Activated naive CD8-positive, alpha-beta T cell treated with anti-CD3 and anti-CD28 coated beads, Interleukin-2, amount 50 U/mL, for 24 hours (primary cell): ENCODE measurements around the gene FOXL3.

Experiments used
- ATAC-seq: fragments of 150-1000 bp; cut with Tn5 transposase; one replicate; pipeline ENCODE4 v1.10.0; 2021
- DNase-seq: peaks from one replicate; pipeline ENCODE4 v3.0.0; 2021
- H3K27ac Mint-ChIP-seq: one replicate; pipeline ENCODE4 v1.8.0; 2021; ENCODE audit warnings: mild to moderate bottlenecking, mixed read lengths
- H3K27me3 Mint-ChIP-seq: one replicate; pipeline ENCODE4 v1.8.0; 2021; ENCODE audit warnings: mixed read lengths
- H3K36me3 Mint-ChIP-seq: one replicate; pipeline ENCODE4 v1.8.0; 2021; ENCODE audit warnings: low read depth, mixed read lengths
- H3K4me1 Mint-ChIP-seq: one replicate; pipeline ENCODE4 v1.8.0; 2021; ENCODE audit warnings: mixed read lengths
- H3K4me3 Mint-ChIP-seq: one replicate; pipeline ENCODE4 v1.8.0; 2021; ENCODE audit warnings: mild to moderate bottlenecking, moderate library complexity, mixed read lengths
- H3K9me3 Mint-ChIP-seq: one replicate; pipeline ENCODE4 v1.8.0; 2021; ENCODE audit warnings: mixed read lengths

The FOXL3 gene

DNA sequence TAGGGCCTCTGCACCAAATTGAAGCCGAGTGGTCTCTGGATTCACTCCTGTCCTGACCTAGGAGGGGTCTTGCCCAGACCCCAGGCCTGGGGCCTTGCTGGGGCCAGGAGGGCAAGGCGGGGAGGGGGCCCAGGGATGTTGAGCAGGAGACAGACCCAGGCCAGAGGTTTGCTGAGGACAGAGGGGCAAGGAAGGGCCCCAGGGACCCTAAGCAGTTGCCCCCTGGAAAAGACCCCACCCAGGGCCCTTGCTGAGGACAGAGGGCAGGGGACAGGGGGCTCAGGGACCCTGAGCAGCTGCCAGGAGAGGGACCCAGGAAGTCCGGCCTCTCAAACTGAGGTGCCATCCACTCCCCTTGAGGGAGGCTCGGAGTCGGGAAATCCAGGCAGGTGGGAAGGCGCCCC lies 32.7 kb downstream of the FOXL3 start:
- no peaks in the 10 kb centered on the region for H3K36me3 Mint-ChIP-seq
- H3K27ac Mint-ChIP-seq = no peak overlapping the region
- H3K27me3 Mint-ChIP-seq = peaks cover 17% of the 10 kb centered on the region
- no peaks in the 10 kb centered on the region for H3K4me1 Mint-ChIP-seq
- no peak overlapping the region for H3K4me3 Mint-ChIP-seq
- no peaks in the 10 kb centered on the region for H3K9me3 Mint-ChIP-seq
- DNase-seq = no peak
- no peak for ATAC-seq

DNA sequence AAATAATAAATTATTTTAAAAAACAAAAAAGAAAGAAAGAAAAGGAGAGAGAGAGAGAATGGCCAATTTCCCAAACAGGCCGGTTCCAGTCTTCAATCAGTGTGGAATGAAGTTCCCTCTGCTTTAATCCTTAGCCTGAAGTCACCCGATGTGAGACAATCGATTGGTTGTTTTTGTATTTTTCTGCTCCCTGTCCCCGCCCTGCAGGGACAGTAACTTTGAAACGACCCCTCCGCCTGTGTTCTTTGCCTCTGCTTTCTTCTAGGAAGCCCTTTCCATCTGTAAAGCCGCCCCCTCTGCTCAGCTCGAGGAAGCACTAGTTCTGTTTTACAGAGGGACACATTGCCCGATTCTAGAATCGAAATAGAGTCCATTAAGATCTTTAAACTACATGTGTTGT lies 33.4 kb downstream of the FOXL3 start:
- Mint-ChIP-seq H3K4me3 (no peak overlapping the region), H3K36me3 (no peaks in the 10 kb centered on the region), H3K4me1 (no peaks in the 10 kb centered on the region), H3K27ac (no peak overlapping the region), H3K27me3 (peaks cover 15% of the 10 kb centered on the region), H3K9me3 (no peaks in the 10 kb centered on the region)
- no peak for ATAC-seq
- no peak for DNase-seq

DNA sequence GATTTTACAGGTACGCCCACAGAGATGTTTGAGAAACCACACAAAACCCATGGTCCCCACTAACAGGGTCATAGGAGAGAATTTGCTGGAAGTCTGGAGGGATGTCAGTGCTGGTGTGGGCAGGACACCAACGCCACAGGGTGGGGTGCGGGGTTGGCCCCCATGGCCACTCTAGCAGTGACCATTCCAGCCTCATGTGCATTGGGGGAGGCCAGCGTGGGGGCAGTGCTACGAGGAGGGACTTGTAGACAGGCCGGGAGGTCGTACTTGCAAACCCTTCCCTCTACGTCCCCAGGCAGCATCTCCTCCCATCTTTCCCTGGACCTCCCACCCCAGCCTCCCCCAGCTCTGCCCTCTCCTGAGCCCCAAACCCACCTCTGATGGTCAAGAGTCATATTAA lies 34.0 kb downstream of the FOXL3 start:
- Mint-ChIP-seq H3K36me3 (no peaks in the 10 kb centered on the region), H3K27me3 (peaks cover 12% of the 10 kb centered on the region), H3K27ac (no peak overlapping the region)

DNA sequence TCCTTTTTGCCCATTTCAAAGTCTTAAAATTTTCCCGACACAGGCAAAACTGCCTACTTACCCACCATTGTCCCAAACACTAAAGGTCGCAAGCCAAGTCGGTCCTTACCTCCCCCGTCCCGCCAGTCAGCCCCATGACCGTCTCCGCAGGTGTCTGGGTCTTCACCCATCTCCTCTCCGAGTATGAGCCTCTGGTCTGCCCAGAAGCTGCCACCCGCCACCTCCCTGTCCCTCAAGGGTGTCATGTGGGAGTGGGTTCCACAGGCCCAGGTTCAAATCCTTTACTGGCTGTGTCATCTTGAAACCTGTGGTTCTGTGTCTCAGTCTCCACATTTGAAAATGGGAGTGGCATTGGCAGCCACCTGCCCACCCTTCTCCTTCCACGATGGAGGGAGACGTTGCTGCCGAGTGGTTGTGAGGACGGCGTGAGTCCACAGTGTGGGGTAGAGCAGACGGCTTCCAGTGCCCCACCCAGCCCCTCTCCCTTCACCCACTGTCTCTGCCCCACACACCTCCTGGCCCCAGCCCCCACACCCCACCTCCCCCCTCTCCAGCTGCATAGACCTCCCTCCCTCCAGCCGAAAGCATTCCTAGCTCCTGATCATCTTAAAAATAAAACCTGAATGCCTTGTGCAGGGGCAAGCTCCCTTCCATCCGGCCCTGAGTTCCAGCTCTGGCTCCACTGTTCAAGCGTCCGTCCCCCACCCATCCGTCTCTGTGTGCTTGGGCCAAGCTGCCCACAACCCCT lies 35.3 kb downstream of the FOXL3 start:
- no peaks in the 10 kb centered on the region for H3K36me3 Mint-ChIP-seq
- no peaks in the 10 kb centered on the region for H3K9me3 Mint-ChIP-seq
- no peak for DNase-seq
- no peaks in the 10 kb centered on the region for H3K4me1 Mint-ChIP-seq
- H3K4me3 Mint-ChIP-seq = no peak overlapping the region
- no peak for ATAC-seq
- H3K27me3 Mint-ChIP-seq = peaks cover 3% of the 10 kb centered on the region
- H3K27ac Mint-ChIP-seq = no peak overlapping the region

More for the DNA sequence above, 34.0 kb downstream of the FOXL3 start:
- ATAC-seq (no peak), DNase-seq (no peak)
- no peaks in the 10 kb centered on the region for H3K9me3 Mint-ChIP-seq
- no peak overlapping the region for H3K4me3 Mint-ChIP-seq
- no peaks in the 10 kb centered on the region for H3K4me1 Mint-ChIP-seq

DNA sequence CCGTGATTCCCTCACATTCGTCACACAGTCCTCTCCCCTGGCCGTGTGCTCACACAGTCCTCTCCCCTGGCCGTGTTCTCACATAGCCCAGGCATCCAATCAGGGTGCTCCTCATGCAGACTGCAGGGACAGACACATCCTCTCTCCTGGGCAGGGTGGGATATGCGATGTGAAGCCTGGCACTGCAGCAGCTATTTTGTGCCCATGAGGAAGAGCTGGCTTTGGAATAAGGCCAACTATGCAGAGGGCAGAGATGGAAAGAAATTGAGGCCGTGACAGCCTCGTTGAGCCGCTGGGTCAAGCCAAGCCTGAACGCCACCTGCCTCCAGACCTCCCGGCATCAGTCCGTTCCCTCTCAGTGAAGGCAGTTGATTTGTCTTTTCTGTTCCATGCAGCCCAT lies 35.8 kb downstream of the FOXL3 start:
- Mint-ChIP-seq H3K4me3 (no peak overlapping the region), H3K4me1 (no peaks in the 10 kb centered on the region), H3K27ac (no peak overlapping the region), H3K27me3 (no peaks in the 10 kb centered on the region), H3K9me3 (no peaks in the 10 kb centered on the region), H3K36me3 (no peaks in the 10 kb centered on the region)
- DNase-seq (no peak), ATAC-seq (no peak)

DNA sequence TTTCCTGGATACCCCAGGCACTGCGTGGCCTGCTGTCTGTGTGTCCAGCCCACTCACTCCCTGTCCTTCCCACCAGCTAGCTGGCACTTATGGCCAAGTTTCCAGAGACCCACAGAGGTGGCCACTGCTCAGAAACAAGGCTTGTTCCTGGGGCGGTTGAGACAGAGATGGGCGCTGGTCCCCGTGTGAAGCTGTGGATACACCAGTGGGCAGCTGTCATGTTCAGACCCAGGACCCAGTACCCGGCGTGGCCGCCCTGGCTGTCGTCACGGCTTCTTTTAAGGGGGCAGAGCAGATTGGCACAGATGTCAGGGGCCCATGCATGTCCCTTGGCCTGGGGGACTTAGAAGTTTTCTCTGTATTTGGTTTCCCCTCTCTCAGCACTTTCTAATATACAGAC lies 36.3 kb downstream of the FOXL3 start:
- Mint-ChIP-seq H3K4me1 (no peaks in the 10 kb centered on the region), H3K27me3 (no peaks in the 10 kb centered on the region), H3K4me3 (no peak overlapping the region), H3K9me3 (no peaks in the 10 kb centered on the region), H3K27ac (no peak overlapping the region), H3K36me3 (no peaks in the 10 kb centered on the region)
- ATAC-seq = no peak
- DNase-seq = no peak

DNA sequence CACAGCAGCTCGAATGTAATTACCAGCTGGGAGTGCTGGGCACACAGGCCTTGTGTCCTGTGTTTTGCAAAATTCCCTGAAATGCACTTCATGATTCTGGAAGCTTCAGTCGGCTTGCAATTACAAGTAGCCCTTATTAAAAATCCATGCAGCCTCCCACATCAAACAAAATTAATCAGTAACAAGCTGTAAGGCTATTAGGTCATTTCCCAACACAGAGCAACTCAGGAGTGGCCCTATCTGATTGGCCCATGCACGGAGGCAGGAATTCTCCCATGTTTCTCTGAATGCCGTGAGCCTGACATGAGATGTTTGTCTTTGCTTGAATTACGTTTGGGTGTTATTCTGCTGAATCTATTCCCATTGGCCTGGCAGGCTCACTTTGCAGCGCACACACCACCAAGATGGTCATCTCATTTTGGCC lies 36.9 kb downstream of the FOXL3 start:
- peaks cover 1% of the 10 kb centered on the region for H3K27me3 Mint-ChIP-seq
- H3K9me3 Mint-ChIP-seq = no peaks in the 10 kb centered on the region
- DNase-seq (no peak), ATAC-seq (no peak)
- H3K36me3 Mint-ChIP-seq = no peaks in the 10 kb centered on the region
- H3K4me1 Mint-ChIP-seq = no peaks in the 10 kb centered on the region
- no peak overlapping the region for H3K27ac Mint-ChIP-seq
- no peak overlapping the region for H3K4me3 Mint-ChIP-seq

DNA sequence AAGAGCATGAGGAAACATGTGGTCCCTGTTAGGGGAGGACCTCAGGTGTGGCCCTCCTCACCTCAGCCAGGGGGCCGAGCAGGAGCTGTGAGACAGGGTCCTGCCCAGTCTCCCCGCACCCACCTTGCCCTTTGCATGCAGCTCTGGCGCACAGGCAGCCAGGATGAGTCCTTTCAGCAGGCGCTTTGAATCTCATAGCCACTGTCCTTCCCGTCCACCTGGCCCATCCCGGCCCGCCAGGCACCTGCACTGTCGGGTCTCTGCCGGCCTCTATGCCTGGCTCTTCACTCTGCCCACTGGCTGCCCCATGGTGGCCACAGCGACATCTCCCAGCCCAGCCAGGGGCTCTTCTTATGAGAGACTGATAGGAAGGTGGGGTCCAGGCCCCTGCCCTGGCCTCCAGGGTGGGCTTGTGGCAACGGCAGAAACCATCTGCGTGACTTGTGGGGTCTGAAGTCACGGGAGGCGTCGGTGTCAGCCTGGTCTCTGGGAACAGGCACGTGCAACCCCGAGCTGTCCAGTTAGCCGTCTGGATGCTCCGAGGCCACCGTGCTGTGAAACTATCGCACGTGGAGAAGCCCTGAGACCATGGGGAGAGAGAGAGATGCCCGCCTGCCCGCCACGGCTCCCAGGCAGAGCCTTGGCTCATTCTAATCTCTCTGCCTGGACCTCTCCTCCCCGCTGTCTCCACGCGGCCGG lies 37.4 kb downstream of the FOXL3 start:
- Mint-ChIP-seq H3K27me3 (peaks cover 1% of the 10 kb centered on the region), H3K36me3 (no peaks in the 10 kb centered on the region), H3K4me1 (no peaks in the 10 kb centered on the region), H3K4me3 (no peak overlapping the region), H3K27ac (no peak overlapping the region), H3K9me3 (no peaks in the 10 kb centered on the region)
- ATAC-seq = no peak
- DNase-seq = no peak

DNA sequence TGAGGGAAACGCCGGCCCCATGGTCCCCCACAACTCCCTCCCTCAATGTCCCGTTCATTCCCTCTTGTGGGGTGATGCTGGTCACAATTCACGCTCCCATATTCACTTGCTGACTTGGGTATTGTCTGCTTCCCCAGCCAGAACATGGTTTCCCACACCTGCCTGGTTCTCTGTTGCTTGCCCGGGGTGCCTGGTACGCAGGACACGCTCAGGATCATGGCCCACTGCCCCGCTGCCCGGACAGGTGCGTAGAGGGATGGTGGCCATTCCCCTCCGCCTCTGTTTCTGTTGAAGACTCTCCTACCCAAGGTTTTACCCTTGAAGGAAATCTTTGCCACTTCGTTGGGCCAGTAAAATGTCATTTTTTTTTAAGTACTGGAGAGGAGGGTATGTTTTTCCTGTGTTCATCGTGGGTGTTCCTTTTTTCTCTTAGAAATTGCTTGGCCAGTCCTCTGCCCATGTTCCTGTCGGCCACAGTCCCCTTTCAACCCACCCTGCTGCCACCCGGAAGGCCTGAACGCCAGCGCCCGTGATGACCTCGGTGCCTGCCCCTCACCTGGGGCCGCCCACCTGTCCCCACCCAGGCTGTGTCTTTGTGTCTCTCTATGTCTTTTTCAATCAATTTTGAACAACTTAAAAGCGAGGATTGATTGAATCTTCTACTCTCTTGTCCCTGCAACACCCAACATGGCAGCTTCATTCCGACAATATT lies 38.2 kb downstream of the FOXL3 start:
- DNase-seq = no peak
- Mint-ChIP-seq H3K36me3 (no peaks in the 10 kb centered on the region), H3K9me3 (no peaks in the 10 kb centered on the region), H3K27ac (no peak overlapping the region), H3K4me1 (no peaks in the 10 kb centered on the region), H3K27me3 (peaks cover 1% of the 10 kb centered on the region), H3K4me3 (no peak overlapping the region)
- no peak for ATAC-seq

DNA sequence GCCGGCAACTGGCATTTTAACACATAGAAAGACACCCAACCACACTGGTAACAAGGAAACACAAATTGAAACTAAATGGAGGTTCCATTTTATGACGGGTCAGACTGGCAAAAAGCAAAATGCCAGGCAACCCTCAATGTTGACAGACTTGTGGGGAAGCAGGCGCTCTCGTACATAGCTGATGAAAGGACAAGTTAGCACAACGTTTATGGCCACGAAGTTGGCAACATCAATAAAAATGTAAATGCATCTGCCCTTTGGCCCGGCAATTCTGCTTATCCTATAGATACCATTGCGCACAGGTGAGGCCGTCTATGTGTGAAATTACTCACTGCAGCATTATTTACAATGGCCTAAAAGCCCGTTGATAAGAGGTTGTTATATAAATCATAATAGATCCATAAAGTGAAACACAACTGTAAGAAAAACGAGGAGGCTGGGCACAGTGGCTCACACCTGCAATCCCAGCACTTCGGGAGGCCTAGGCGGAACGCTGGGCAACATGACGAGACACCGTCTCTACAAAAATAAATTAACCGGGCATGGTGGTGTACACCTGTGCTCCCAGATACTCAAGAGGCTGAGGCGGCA lies 39.8 kb downstream of the FOXL3 start:
- H3K4me1 Mint-ChIP-seq = peaks cover 1% of the 10 kb centered on the region
- H3K9me3 Mint-ChIP-seq = peaks cover 5% of the 10 kb centered on the region
- H3K27me3 Mint-ChIP-seq = peaks cover 1% of the 10 kb centered on the region
- no peak for ATAC-seq
- no peak overlapping the region for H3K4me3 Mint-ChIP-seq
- no peak overlapping the region for H3K27ac Mint-ChIP-seq
- H3K36me3 Mint-ChIP-seq = no peaks in the 10 kb centered on the region
- no peak for DNase-seq

DNA sequence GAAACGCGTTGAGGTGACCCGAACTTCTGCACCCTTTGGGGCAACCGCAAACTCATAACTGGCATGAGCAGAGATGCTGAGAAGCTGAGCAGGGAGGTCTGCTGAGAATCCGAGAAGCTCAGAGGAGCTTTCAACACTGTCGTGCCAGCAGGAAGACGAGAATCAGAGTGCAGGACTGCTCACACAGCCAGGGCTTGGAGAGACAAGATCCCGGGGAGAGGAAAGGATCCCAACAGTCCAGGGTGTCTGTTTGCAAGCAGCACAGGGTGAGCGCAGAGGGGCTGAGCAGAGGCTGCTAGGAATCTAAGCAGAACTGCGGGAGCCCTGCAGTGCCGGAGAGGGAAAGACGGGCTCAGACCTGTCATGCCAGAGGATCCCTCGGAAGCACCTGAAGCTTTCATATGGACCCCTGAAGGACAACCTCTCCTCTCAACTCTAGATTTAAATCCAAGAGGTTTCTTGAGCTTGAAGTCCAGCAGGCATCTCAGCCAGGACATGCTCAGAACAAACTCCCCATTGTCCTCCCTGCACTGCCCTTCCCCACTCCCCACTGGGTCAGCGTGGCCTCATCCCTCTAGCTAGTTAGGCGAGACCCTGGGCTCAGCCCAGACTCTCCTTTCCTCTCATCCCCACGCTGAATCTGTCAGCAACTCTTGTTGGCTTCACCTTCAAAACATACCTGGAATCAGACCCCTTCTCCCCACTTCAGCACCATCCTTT lies 40.7 kb downstream of the FOXL3 start:
- Mint-ChIP-seq H3K9me3 (peaks cover 9% of the 10 kb centered on the region), H3K27ac (no peak overlapping the region), H3K27me3 (peaks cover 1% of the 10 kb centered on the region), H3K4me1 (peaks cover 3% of the 10 kb centered on the region), H3K4me3 (no peak overlapping the region), H3K36me3 (no peaks in the 10 kb centered on the region)
- DNase-seq (no peak), ATAC-seq (no peak)

DNA sequence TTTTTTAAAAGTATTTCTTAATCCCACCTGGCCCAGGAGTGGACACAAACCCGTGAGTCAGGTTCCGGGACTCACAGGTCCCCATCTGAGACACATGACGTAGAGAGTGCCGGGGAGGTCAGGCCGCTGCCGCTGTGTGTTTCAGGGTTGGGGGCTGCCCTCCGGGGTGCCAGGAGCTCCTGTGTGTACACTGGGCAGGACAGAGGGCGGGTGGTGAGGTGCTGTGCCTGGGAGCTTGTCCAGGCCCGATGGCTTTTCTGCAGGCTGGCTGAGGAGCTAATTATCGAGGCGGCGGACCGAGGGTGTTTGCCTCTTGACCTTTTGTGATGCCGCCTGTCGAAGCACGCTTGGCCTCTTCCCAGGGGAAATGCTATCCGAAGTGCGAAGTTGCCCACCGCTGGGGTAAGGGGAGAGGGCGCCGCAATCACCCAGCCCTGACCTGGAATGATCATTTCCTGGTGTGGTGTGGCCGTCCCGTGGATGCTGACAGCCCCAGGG lies 42.1 kb downstream of the FOXL3 start:
- Mint-ChIP-seq H3K4me1 (peaks cover 3% of the 10 kb centered on the region), H3K27me3 (peaks cover 1% of the 10 kb centered on the region), H3K9me3 (peaks cover 9% of the 10 kb centered on the region), H3K4me3 (no peak overlapping the region), H3K36me3 (no peaks in the 10 kb centered on the region), H3K27ac (no peak overlapping the region)
- ATAC-seq = no peak
- DNase-seq = no peak

DNA sequence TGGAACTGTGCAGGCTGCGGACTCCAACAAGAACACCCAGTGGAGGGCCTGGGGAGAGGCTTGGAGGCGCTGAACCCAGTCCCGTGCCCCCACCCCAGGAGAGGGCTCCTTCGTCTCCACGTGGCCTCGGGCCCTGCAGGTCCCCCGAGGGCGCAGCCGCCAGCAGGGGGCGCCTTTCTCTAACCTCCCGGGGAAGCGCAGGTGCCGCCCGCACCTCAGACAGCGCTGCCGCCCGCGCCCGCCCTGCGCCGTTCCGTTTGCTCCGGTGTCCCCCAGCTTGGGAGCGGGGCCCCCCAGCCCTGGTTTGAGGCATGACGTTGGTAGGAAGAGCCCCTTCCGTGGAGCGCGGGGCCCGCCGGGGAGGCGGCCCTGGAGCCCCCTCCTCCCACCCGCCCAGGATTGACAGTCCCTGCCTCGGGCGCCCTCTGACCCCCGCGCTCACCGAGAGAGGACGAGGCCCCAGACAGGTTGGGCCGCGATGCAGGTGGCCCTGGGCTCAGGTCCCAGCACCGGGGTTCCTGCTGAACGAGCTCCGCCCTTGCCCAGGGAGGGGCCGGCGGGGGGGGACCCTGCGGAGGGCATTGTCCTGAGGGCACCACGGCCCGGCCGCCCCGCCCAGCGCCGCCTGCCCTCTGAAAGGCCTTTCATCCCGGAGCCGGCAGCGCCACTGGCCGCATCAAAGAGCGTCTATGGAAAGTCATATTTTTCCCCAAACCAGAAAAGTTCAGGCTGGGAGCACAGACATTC lies 42.8 kb downstream of the FOXL3 start:
- Mint-ChIP-seq H3K4me1 (peaks cover 3% of the 10 kb centered on the region), H3K27ac (no peak overlapping the region), H3K27me3 (peaks cover 1% of the 10 kb centered on the region), H3K4me3 (no peak overlapping the region), H3K36me3 (no peaks in the 10 kb centered on the region), H3K9me3 (peaks cover 9% of the 10 kb centered on the region)
- peak; percentile 97 for ATAC-seq
- DNase-seq = peak; percentile 97

DNA sequence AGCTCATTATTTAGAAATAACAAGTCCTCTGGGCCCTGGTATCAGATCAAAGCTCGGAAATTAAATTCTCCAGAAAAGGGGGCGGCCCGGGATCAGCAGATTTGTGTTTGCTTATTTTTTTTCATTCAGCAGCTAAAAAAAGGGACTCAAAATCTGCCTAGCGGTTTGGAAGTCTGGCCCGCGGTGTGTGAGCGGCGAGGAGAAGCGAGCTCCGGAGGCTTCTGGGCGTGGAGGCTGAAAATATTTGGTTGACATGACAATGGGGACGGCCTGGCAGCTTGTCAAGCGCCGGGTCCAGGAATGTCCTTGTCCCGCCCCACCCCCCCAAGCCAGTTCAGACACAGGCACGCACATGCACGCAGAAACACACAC lies 43.4 kb downstream of the FOXL3 start:
- ATAC-seq (no peak), DNase-seq (no peak)
- no peaks in the 10 kb centered on the region for H3K36me3 Mint-ChIP-seq
- peaks cover 1% of the 10 kb centered on the region for H3K27me3 Mint-ChIP-seq
- peaks cover 3% of the 10 kb centered on the region for H3K4me1 Mint-ChIP-seq
- H3K4me3 Mint-ChIP-seq = no peak overlapping the region
- H3K9me3 Mint-ChIP-seq = peaks cover 9% of the 10 kb centered on the region
- no peak overlapping the region for H3K27ac Mint-ChIP-seq
